CD4-positive, alpha-beta T cell treated with Interleukin-10 for 1 hour (primary cell): Measurements from ENCODE around the gene IGFL3.

Experiments used
- DNase-seq: peaks from one replicate; pipeline ENCODE4 v3.0.0-alpha.2; 2020

IGFL3 gene

GRCh38 chr19:46076031-46076880 lies 48.2 kb downstream of the IGFL3 start:
- no peak for DNase-seq

- no peak for DNase-seq
Observed at GRCh38 chr19:46073268-46073922, 51.1 kb downstream of the IGFL3 start.
